Measurements from ENCODE around the gene HOXC9. TPM values are rescaled to one million over a fixed set of nuclear protein-coding genes. Genes with fewer than 3 reads are reported as not detected.

Gene HOXC9
- total and polyA plus RNA-seq, 2 of the 4 experiments (the other 2 are of a cell fraction): 0.26 TPM; not detected in 1

- no peak for TF ChIP-seq MXI1 (IDR thresholded peaks at IDR 0.05; ENCODE audit: borderline replicate concordance, low read depth, low read length)
Measured at GRCh38 chr12:54017027-54017788, 17.2 kb downstream of the HOXC9 start (continued).

- Histone ChIP-seq H2BK5ac (ENCODE audit: low read depth, low read length, poor library complexity, severe bottlenecking) (no peak overlapping the region), H2BK15ac (ENCODE audit: low read depth, low read length) (no peak overlapping the region), H4K91ac (ENCODE audit: insufficient read depth, low read depth, low read length) (no peak overlapping the region), H3K27ac (ENCODE audit: insufficient read depth, low read length) (no peak overlapping the region; the same call in 1 of the 2 replicates), H3K4me3 (ENCODE audit: insufficient read depth, low read depth, low read length) (peak overlapping the region; percentile 36), H3K27me3 (ENCODE audit: control insufficient read depth, insufficient read depth, low read length) (peaks cover 85% of the 10 kb centered on the region), H2AK5ac (ENCODE audit: low read depth, low read length) (no peak overlapping the region), H2AK9ac (replicated peaks; ENCODE audit: low read depth, low read length, poor library complexity) (no peak overlapping the region), H4K5ac (ENCODE audit: low read depth, low read length) (no peak overlapping the region), H3K4me1 (ENCODE audit: control insufficient read depth, insufficient read depth, low read length) (no peaks in the 10 kb centered on the region), H2BK120ac (ENCODE audit: low read depth, low read length) (no peak overlapping the region), H3K9ac (ENCODE audit: low read depth, low read length) (peak overlapping the region; percentile 7; the same call in 1 of the 2 replicates), H3K9me3 (ENCODE audit: control insufficient read depth, insufficient read depth, low read length) (peaks cover 4% of the 10 kb centered on the region), H3K4me2 (ENCODE audit: low read depth, low read length) (peak overlapping the region; percentile 87), H3K9me1 (ENCODE audit: insufficient read depth, low read length) (no peaks in the 10 kb centered on the region), H3K14ac (replicated peaks; ENCODE audit: low read depth, low read length) (no peak overlapping the region), H3K4ac (ENCODE audit: low read depth, low read length) (no peak overlapping the region), H3K56ac (ENCODE audit: extremely low read depth, insufficient read depth, low read length) (no peak overlapping the region), H3K79me1 (ENCODE audit: low read depth in 1 of 2, low read length in 2 of 2) (no peaks in the 10 kb centered on the region), H3K36me3 (ENCODE audit: control insufficient read depth, insufficient read depth, low read length) (no peaks in the 10 kb centered on the region), H2BK20ac (ENCODE audit: low read depth, low read length) (no peak overlapping the region), H3K18ac (ENCODE audit: low read depth, low read length) (no peak overlapping the region), H4K20me1 (ENCODE audit: insufficient read depth, low read length) (no peaks in the 10 kb centered on the region), H3K23ac (ENCODE audit: low read depth, low read length) (no peak overlapping the region), H2AFZ (replicated peaks; ENCODE audit: low read length, poor library complexity) (peak overlapping the region; percentile 81), H4K8ac (ENCODE audit: low read depth in 2 of 2, low read length in 2 of 2) (no peak overlapping the region)
- intact Hi-C loops (cut with micrococcal nuclease) (no loop called here), dilution Hi-C loops (cut with HindIII; ENCODE audit: low sequenced_read_pairs, unreplicated experiment) (no loop called here), in situ Hi-C loops (cut with MboI; ENCODE audit: low sequenced_read_pairs) (no loop called here)
- no CpG with 5 or more reads among the region's 34 CpGs for WGBS, 2 experiments (ENCODE audit: extremely low coverage in 2 of 2, insufficient read length in 1 of 2)
- ATAC-seq (ENCODE audit: low read depth): peak; percentile 86
- POLR2A ChIA-PET (ENCODE audit: unreplicated experiment): no interaction called here
- DNase-seq: peak; percentile 33
- BruUV-seq (replicated peaks): no TSS peak
- TF ChIP-seq POLR2A (IDR thresholded peaks at IDR 0.05; ENCODE audit: low read depth, low read length) (no peak), MAFK (IDR thresholded peaks at IDR 0.05; ENCODE audit: low read depth, low read length) (no peak), MAZ (IDR thresholded peaks at IDR 0.05; ENCODE audit: borderline replicate concordance, low read depth, low read length) (no peak; the same call in 1 of the 2 replicates), BHLHE40 (IDR thresholded peaks at IDR 0.05; ENCODE audit: low read depth, low read length) (no peak), CTCF (conservative IDR thresholded peaks at IDR 0.05; ENCODE audit: low read depth, low read length) (no peak), USF2 (IDR thresholded peaks at IDR 0.05; ENCODE audit: low read depth, low read length) (no peak), ELK1 (IDR thresholded peaks at IDR 0.05; ENCODE audit: borderline replicate concordance, low read depth, low read length) (no peak), SMC3 (IDR thresholded peaks at IDR 0.05; ENCODE audit: low read depth, low read length) (no peak)
- CTCF ChIA-PET: interaction anchor here (0.8 kb wide), 2 partner anchors 14 to 183 kb away, joined by 3 to 4 read pairs; no protein-coding TSS in a partner anchor
Measured at GRCh38 chr12:54017878-54018467, 18.0 kb downstream of the HOXC9 start.
